Neural crest cell (in vitro differentiated cells): ENCODE results near the gene HOXC11. TPM values are rescaled to one million over a fixed set of nuclear protein-coding genes. Genes with fewer than 3 reads are reported as not detected.

Experiments used
- DNase-seq: peaks from one replicate; pipeline ENCODE4 v3.0.0; 2021; ENCODE audit warnings: low read depth, mixed read lengths, low spot score
- H3K27ac Mint-ChIP-seq: one replicate; pipeline ENCODE4 v1.8.0; 2021; ENCODE audit warnings: mild to moderate bottlenecking, mixed read lengths; ENCODE audit not compliant: unreplicated experiment
- H3K27me3 Mint-ChIP-seq: 2 replicates; pipeline ENCODE4 v1.8.0; 2021; ENCODE audit warnings: low read depth, mild to moderate bottlenecking, mixed read lengths
- H3K36me3 Mint-ChIP-seq: 2 replicates; pipeline ENCODE4 v1.8.0; 2021; ENCODE audit warnings: low read depth, mild to moderate bottlenecking, mixed read lengths
- H3K4me1 Mint-ChIP-seq: 2 replicates; pipeline ENCODE4 v1.8.0; 2021; ENCODE audit warnings: mixed read lengths
- H3K4me3 Mint-ChIP-seq: one replicate; pipeline ENCODE4 v1.8.0; 2021; ENCODE audit warnings: mild to moderate bottlenecking, mixed read lengths
- H3K9me3 Mint-ChIP-seq: 2 replicates; pipeline ENCODE4 v1.8.0; 2021; ENCODE audit warnings: mixed read lengths
- total RNA-seq: library from RNA; stranded (reverse); gene quantifications from 2 replicates; pipeline ENCODE4 v1.2.1, GENCODE V29; 2021
- TF ChIP-seq, protein P1 (sequence below): fragments of 200-600 bp; sonication (generic); conservative IDR thresholded peaks from 2 replicates; pipeline ENCODE4 v1.5.0; 2021; ENCODE audit warnings: antibody characterized with exemption, mild to moderate bottlenecking

HOXC11 gene
- total RNA-seq, 1 donor from 2014 or later: not detected

GRCh38 chr12:53959314-53959713, 13.6 kb upstream of the HOXC11 start:
- H3K4me1 Mint-ChIP-seq: no peaks in the 10 kb centered on the region
- H3K27ac Mint-ChIP-seq: no peak overlapping the region
- H3K4me3 Mint-ChIP-seq: no peak overlapping the region
- no peaks in the 10 kb centered on the region for H3K36me3 Mint-ChIP-seq
- H3K9me3 Mint-ChIP-seq: no peaks in the 10 kb centered on the region
- TF ChIP-seq, protein P1, sequence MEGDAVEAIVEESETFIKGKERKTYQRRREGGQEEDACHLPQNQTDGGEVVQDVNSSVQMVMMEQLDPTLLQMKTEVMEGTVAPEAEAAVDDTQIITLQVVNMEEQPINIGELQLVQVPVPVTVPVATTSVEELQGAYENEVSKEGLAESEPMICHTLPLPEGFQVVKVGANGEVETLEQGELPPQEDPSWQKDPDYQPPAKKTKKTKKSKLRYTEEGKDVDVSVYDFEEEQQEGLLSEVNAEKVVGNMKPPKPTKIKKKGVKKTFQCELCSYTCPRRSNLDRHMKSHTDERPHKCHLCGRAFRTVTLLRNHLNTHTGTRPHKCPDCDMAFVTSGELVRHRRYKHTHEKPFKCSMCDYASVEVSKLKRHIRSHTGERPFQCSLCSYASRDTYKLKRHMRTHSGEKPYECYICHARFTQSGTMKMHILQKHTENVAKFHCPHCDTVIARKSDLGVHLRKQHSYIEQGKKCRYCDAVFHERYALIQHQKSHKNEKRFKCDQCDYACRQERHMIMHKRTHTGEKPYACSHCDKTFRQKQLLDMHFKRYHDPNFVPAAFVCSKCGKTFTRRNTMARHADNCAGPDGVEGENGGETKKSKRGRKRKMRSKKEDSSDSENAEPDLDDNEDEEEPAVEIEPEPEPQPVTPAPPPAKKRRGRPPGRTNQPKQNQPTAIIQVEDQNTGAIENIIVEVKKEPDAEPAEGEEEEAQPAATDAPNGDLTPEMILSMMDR: no peak
- DNase-seq: no peak
- H3K27me3 Mint-ChIP-seq: peaks cover 99% of the 10 kb centered on the region

DNA sequence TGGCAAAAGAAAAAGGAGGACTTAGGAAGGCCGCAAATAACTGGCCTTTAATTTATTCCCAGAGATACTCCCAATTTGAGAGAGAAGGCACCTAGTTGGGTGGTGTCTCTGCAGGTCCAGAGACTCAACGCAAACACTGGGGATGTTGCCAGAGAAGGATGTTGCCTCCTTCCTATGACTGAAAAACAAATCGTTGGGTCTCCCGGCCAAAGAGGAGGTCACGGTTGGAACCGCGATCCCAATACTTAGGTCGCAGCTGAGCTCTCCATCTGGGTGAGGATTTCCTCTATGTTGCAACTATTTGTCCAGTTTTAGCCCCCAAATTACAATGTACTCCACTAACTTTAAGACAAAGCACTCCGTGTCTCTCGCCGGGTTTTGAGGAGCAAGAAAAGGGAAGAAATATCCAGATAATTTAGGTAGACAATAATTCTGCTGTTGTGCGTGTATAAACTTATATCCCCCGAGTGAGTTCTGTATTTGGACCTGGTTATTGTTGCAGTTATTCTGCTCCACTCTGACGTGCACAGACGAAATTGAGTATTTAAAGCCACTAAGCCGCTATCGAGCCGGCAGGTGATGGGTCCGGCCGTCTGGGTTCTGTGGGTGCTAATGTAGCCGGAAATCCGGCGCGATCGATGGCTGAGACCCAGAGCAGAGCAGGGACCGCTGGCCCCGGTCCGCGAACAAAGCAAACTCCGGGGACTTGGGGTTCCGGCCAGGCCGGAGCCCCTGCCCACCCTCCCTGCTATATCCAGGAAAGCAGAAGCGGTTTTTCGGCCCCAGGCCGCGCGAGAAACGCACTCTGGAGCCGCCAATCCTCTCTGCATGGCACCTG, 12.5 kb upstream of the HOXC11 start:
- H3K27me3 Mint-ChIP-seq: peaks cover 100% of the 10 kb centered on the region
- H3K4me3 Mint-ChIP-seq: no peak overlapping the region
- no peaks in the 10 kb centered on the region for H3K36me3 Mint-ChIP-seq
- no peak for DNase-seq
- no peak overlapping the region for H3K27ac Mint-ChIP-seq
- H3K4me1 Mint-ChIP-seq: no peaks in the 10 kb centered on the region
- TF ChIP-seq, protein P1: no peak
- no peaks in the 10 kb centered on the region for H3K9me3 Mint-ChIP-seq

DNA sequence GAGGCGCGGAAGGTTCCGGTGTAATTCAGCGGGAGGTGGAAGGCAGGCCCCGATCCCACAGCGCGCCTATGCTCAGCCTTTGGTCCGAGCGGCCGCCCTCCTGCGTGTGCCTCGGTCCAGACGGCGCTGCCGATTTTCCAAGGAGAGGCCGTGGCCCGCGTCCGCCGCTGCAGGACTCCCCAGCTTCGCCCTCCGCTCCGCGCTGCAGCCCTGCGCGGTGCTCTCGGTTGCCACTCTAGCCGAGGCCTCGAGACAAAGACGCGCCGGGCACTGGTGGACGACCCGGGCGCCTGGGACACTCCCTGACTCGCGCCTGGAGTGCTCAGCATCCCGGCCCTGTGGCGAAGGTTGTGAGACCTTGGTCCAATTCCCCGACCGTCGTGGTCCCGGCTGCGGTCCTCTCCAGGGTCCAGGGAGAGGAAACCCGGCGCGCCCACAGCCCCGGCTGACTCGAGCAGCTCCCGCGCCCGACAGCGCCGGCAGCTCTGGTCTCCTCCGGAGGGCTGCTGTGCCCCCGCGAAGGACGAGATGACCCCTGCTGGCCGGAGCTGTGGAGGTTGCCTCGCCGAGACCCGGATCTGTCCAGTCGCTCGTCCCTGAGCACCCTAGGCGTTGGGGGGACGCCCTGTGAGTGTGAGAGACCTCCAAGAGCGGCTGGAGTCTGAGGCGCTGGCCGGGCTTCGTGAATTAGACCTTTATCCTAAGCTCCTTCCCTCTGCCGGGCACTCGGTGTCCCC, 11.7 kb upstream of the HOXC11 start:
- peaks cover 100% of the 10 kb centered on the region for H3K27me3 Mint-ChIP-seq
- H3K36me3 Mint-ChIP-seq: no peaks in the 10 kb centered on the region
- H3K27ac Mint-ChIP-seq: no peak overlapping the region
- DNase-seq: no peak
- no peak overlapping the region for H3K4me3 Mint-ChIP-seq
- TF ChIP-seq, protein P1: no peak
- H3K4me1 Mint-ChIP-seq: no peaks in the 10 kb centered on the region
- H3K9me3 Mint-ChIP-seq: no peaks in the 10 kb centered on the region

DNA sequence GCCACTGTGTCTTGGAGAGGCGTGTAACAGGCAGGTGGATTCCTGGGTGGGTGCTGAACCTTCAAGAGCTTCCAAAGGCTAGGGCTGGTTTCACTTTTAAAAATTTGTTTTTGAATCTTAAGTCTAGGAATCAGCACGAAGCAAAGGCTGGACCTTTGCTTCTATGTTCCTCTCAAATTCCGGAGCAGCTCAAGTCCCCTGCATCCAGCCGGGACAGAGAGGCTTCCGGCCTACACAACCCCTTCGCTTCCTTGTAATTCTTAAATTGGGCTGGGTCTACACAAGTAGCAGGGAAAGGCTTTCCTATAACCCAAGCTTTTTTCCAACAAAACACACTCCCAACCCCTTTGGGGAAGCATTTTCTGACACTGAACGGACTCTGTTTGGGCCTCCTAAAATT, 9.9 kb upstream of the HOXC11 start:
- H3K27ac Mint-ChIP-seq: no peak overlapping the region
- H3K36me3 Mint-ChIP-seq: no peaks in the 10 kb centered on the region

More for the DNA sequence above, 9.9 kb upstream of the HOXC11 start:
- TF ChIP-seq, protein P1: no peak
- DNase-seq: no peak
- H3K4me1 Mint-ChIP-seq: no peaks in the 10 kb centered on the region
- no peaks in the 10 kb centered on the region for H3K9me3 Mint-ChIP-seq
- H3K4me3 Mint-ChIP-seq: no peak overlapping the region
- H3K27me3 Mint-ChIP-seq: peaks cover 100% of the 10 kb centered on the region
